ENCODE data around the gene C7orf25.

The C7orf25 gene

DNA sequence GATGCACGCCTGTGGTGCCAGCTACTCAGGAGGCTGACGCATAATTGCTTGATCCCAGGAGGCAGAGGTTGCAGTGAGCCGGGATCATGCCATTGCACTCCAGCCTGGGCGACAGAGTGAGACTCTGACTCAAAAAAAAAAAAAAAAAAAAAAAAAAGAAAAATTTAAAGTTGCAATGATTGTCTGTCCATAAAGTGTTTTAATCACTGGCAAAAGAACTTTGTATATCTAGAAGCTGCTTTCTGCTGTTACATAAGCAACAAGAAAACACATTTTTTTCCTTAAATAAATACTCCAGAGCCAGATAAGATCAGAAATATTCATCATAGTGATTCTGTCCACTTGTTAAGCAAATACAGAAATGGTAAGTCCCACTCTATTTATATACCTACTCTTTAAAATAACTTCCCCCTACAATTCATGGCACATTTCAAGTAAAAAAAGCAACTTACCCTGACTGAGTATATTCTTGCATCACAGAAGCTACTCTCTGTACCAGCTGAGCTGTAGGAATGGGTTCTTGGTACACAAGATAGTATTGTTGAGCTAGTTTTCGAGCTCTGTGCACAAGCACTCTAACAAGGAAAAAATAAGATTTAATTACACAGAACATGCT, 12.5 kb upstream of the C7orf25 start:
- no peak for TF ChIP-seq ZBTB7A (IDR thresholded peaks at IDR 0.05; ENCODE audit: low read depth)

- no peak for TF ChIP-seq REST (IDR thresholded peaks at IDR 0.05; ENCODE audit: low read depth)
- TF ChIP-seq MAX (IDR thresholded peaks at IDR 0.05) = no peak
- TF ChIP-seq EP300 (IDR thresholded peaks at IDR 0.05; ENCODE audit: borderline replicate concordance) = no peak
- no peak for TF ChIP-seq EGR1 (IDR thresholded peaks at IDR 0.05)
- no peak for TF ChIP-seq TCF12 (IDR thresholded peaks at IDR 0.05; ENCODE audit: low read depth)
- TF ChIP-seq CREB1 (IDR thresholded peaks at IDR 0.05; ENCODE audit: low read depth) = no peak
- no peak for TF ChIP-seq YY1 (IDR thresholded peaks at IDR 0.05; ENCODE audit: low read depth)
These were observed 10.3 kb upstream of the C7orf25 start for GRCh38 chr7:42922017-42922753.

DNA sequence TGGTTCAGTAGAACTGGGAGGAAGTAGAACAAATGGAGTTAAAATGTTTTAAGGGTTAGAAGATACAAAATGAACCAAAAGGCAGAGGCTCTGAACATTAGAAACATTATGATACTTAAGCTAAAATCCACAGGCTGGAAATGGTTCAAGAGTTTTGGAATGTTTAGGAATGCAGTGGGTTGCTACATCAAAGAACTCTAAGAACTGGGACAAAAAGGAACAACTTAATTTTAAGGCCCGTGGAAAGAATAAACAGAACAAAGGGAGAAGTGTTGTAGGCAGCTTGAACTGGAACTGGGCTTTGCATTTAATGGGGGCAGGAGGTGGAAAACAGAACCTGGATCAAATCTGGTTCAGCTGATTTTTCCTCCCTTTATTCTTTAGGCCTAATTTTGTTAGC, 3.5 kb upstream of the C7orf25 start:
- TF ChIP-seq TAF1 (IDR thresholded peaks at IDR 0.05; ENCODE audit: low read depth) (no peak), EGR1 (IDR thresholded peaks at IDR 0.05) (no peak), EP300 (IDR thresholded peaks at IDR 0.05; ENCODE audit: borderline replicate concordance) (no peak), CREB1 (IDR thresholded peaks at IDR 0.05; ENCODE audit: low read depth) (no peak), RAD21 (IDR thresholded peaks at IDR 0.05; ENCODE audit: low read depth) (no peak), TCF12 (IDR thresholded peaks at IDR 0.05; ENCODE audit: low read depth) (no peak), USF1 (IDR thresholded peaks at IDR 0.05) (no peak), REST (IDR thresholded peaks at IDR 0.05; ENCODE audit: low read depth) (no peak), YY1 (IDR thresholded peaks at IDR 0.05; ENCODE audit: low read depth) (no peak), NFIC (IDR thresholded peaks at IDR 0.05) (no peak), FOXM1 (IDR thresholded peaks at IDR 0.05; ENCODE audit: borderline replicate concordance, low read depth) (no peak), TEAD4 (IDR thresholded peaks at IDR 0.05) (no peak), MAX (IDR thresholded peaks at IDR 0.05) (no peak)

DNA sequence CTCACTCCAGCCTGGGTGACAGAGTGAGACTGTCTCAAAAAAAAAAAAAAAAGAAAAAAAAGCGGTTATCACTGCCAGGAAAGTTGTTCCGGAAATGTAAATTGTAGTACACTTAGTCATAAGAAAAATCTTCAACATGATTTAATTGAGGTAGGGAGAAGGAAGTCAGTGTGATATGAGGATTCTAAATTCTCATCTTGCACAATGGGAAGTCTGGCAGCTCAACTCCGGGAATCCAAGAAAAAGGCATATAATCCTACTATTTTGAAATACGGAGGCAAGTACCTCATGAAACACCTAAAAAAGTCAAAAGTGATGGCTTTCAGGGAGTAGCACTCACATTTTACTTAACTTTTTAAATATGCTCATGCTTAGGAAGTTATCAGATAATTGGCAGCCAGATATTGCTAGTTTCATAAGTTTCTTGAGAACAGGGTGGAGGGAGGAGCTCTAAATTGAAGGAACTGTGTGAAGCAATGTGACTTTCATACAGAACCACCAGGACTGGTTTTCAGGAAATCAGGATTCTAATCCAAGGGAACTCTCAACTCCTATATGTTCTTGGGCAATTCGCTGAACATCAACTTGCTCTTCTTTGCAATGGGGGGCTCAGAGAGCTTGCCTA, 2.7 kb upstream of the C7orf25 start:
- TF ChIP-seq USF1 (IDR thresholded peaks at IDR 0.05) (no peak), TEAD4 (IDR thresholded peaks at IDR 0.05) (no peak), CREB1 (IDR thresholded peaks at IDR 0.05; ENCODE audit: low read depth) (no peak), YY1 (IDR thresholded peaks at IDR 0.05; ENCODE audit: low read depth) (no peak), TAF1 (IDR thresholded peaks at IDR 0.05; ENCODE audit: low read depth) (no peak), FOXM1 (IDR thresholded peaks at IDR 0.05; ENCODE audit: borderline replicate concordance, low read depth) (no peak), CEBPB (IDR thresholded peaks at IDR 0.05) (no peak), TCF12 (IDR thresholded peaks at IDR 0.05; ENCODE audit: low read depth) (no peak), NFIC (IDR thresholded peaks at IDR 0.05) (no peak), REST (IDR thresholded peaks at IDR 0.05; ENCODE audit: low read depth) (no peak), EGR1 (IDR thresholded peaks at IDR 0.05) (no peak), MAX (IDR thresholded peaks at IDR 0.05) (no peak), ZBTB7A (IDR thresholded peaks at IDR 0.05; ENCODE audit: low read depth) (no peak), RAD21 (IDR thresholded peaks at IDR 0.05; ENCODE audit: low read depth) (no peak), EP300 (IDR thresholded peaks at IDR 0.05; ENCODE audit: borderline replicate concordance) (no peak)

Data from Ishikawa (cell line).